NCI-H2107 (cell line): Measurements from ENCODE around the gene TMEM41A.

Experiments
- DNase-seq: peaks from one replicate; lab custom pipeline; 2025; lab: John Stamatoyannopoulos, UW

TMEM41A gene

GRCh38 chr3:185498503-185499396 lies at the start of gene TMEM41A:
TSS of gene TMEM41A (minus strand) at chr3:185499035. CDS start at chr3:185498961, 74 bp downstream.
- peak; percentile 98 for DNase-seq

GRCh38 chr3:185540695-185541094 lies 41.9 kb upstream of the TMEM41A start:
- DNase-seq = no peak

DNA sequence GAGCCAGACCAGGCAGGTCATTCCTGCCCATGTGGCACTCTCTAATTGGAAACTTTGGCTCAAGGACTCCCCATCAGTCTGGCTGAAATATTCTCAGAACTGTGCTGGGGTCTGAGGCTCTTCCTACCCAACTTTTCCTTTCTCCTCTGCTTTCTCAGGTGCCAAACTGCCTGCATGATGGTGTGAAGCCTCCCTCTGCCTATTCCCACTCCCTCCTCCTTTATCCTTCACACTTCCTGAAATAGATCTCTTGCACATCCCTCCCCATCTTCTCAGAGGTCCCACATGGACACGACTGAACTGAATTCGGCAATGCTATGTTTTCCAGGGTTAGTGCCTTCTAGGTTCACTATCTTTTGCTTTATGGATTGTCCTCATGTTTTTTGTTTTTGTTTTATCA lies 41.1 kb upstream of the TMEM41A start:
- no peak for DNase-seq

- no peak for DNase-seq
These were observed 38.6 kb upstream of the TMEM41A start for GRCh38 chr3:185537369-185537970.

DNA sequence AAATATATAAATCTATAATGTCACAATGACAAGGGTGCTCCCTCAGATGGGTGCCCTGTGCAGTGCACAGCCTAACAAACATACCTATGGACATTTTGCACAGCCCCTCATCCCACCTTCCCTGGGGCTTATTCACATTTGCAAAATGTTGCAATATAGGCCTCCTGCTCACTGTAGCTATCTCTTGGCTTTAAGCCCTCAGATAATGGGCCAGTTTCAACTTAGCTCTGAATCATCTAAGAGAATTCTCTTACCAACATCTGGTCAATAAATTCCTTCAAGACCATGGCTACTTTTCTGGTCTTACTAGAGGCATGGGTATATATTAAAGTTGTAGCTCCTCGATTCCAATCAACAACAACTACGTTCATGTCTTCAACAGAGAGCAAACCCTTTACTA lies 35.7 kb upstream of the TMEM41A start:
- DNase-seq = no peak

GRCh38 chr3:185532901-185533300 lies 34.1 kb upstream of the TMEM41A start:
- no peak for DNase-seq

DNA sequence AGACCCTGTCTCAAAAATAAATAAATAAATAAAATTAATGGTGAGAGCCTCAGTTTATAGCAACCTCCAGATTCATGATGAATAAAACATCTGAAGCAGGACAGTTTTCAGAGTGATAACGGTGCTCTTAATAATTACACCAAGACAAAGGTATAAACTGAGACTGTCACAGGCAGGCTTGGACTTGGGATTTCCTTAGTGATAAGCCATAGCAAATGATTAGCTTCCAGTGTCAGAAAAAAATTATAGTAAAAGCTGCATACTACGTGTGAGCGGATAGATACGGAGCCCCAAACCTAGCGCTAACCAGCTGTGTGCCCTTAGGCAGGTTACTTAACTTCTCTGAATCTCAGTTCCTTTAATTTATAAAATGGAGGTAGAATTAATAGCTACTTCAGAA lies 32.0 kb upstream of the TMEM41A start:
- no peak for DNase-seq

DNA sequence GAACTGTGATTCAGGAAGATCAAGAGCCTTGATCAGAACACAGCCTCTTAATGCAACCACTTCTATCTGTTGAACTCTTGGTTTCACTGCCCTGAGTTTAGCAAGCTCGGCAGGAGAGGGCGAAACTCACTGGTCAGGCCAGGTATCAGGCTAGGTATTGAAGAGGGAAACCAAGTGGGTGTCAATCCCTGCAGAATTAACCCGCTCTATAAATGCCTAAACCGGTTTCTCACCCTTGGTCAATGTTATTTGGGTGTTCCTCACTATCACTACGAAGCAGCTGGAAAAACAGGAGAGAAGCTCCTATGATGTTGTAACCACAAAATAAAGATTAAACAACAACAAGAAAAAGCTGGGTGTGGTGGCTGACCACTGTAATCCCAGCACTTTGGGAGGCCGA lies 29.7 kb upstream of the TMEM41A start:
- DNase-seq = no peak

DNA sequence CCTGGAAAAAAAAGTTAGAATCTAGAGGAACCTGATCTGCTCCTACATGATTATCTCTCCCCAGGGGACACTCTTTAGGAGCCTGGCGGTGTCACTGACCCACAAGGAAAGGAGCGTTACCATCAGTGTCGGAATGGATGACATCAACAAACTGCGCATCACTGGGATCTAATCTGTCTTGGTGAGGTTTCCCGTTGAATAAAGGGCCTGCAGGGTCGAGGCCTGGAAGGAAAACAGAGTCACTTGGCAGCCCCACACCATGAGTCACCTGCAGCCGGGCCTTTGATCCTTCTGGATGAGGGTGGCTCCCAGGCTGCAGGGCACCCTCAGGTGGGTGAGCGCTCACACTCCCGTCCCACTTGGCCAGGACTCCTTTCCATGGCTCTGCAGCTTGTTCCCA lies 28.5 kb upstream of the TMEM41A start:
- no peak for DNase-seq

DNA sequence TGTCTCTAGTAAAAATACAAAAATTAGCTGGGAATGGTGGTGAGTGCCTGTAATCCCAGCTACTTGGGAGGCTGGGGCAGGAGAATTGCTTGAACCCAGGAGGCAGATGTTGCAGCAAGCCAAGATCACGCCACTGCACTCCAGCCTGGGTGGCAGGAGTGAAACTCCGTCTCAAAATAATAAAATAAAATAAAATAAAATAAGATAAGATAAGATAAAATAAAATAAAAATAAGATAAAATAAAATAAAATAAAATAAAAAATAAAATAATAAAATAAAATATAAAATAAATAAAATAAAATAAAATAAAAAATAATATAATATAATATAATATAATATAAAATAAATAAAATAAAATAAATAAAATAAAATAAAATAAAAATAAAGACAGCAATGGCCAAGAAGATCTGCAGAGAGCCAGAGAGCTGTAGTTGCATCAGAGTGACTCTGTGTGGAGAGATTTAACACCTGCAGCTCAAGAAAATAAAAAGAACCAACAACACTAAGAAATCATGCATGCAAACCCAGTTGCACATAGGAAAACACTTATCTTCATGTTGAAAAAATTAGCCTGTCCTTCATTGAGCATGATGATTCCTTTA lies 27.6 kb upstream of the TMEM41A start:
- no peak for DNase-seq

DNA sequence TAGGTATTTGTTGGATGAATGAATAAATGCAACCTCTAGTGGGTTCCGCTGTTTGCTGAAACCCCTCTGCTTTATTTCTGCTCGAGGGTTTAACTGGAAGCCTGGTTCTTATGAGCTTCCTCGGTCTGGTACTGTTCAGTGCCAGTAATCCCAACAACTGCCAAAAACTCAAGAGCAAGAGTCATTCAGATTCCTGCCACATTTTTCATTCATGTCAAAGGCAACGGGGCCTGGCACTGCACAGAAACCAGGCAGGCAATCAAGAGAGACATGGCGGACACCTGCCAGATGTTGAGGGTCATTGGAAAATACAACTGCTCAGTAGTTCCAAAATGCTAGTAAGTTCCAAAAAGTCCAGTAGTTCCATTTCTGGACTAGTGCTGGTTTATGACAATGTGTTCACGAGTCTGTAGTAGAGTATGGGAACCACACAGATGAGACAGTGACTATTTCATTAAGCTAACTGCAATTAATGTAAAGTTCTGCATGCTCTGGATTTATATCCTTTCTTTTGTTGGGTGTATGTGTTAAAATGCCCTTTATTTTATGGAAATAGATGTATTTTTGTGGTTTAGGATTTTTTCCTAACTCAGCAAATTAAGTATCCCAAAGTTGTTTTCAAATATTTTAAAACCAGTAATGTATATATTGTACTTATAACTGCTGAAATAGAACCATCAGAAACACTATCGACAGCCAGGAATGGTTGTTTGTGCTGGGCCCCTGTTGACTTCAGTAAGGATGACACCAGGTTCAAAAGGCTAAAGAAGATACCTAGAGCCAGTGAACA lies 22.7 kb upstream of the TMEM41A start:
- DNase-seq = no peak

DNA sequence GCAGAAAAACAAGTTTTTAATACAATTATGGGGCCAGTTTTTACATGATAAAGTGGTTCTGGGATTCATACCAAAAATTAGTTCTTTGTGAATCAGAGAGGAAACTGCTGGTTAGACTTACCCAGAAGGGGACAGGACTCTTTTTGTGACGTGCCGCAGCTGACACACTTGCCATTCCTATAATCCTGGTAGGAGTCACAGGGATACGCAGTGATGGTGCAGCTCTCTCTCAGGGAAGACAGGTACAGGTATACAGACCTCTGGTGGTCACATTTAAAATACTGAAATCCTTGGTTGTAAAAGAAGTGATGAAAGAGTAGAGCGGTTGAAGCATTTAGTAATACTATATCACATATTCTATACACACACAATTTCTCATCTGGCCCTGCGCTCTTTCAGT lies 20.2 kb upstream of the TMEM41A start:
- no peak for DNase-seq

DNA sequence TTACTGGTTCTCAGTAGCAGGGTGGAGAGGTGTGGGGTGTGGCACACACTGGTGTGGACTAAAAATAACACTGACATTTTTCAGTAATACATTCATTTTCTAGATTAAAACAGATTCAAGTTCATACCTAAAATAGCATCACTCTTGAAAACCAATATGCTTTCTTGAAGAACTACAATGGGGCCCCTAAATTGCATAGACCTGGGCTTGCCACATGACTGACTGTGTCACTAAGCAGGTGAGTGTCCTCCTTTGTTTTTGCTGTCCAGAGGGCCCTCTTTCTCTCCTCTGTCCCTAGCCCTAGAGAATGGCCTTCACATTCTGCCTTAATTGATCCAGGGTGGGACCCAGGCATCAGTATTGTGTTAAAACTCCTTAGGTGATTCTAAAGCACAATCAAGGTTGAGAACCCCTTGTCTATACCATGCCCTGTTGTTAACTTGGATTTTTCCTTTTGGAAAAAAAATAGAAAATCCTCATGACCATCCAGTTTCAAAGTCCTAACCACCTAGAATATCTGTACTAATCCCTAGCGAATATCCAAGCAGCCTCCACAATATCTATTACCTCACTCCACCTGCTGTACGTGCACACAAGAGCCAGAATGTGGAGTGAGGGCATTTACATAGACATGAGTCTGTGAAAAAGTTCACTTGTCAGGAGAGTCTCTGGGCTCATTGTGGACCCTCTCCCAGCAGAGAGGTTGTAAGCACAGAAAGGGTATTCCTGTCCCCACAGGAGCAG lies 18.7 kb upstream of the TMEM41A start:
- no peak for DNase-seq

GRCh38 chr3:185511711-185512110 lies 12.9 kb upstream of the TMEM41A start:
- no peak for DNase-seq

GRCh38 chr3:185508335-185508991 lies 9.6 kb upstream of the TMEM41A start:
- DNase-seq = no peak

DNA sequence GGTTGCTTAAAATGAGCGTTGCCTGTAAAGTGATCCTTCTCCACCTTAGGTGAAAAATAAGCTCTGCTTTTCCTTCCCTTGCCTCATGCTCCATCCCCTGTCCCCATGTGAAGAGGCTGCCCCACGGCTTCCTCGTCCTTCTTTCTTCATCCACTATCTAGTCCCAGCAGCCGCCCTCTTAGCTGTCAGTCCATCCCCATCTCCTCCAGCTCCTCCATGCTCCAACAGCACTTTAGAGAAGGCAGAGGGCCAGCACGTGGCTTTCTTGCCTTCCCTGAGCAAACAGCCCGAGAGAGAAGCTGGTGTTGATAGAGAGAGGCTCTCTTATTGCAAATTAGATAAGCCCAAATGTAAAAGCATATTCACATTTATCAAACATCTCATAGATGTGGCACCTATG lies 9.0 kb upstream of the TMEM41A start:
- no peak for DNase-seq

DNA sequence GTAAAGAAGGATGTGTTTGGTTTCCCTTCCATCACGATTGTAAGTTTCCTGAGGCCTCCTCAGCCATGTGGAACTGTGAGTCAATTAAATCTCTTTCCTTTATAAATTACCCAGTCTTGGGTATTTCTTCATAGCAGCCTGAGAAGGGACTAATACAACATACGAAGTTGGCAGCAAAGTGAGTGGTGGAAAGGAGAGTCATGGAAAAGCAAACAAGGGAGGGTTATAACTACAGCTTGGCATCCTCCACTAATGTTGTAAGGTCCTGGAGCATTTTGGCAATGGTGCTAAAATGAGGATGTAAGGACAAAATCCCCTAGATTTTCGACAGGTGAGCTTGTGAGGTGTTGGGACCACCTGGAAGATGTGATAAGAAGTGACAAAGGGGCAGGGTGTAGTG lies 5.8 kb upstream of the TMEM41A start:
- no peak for DNase-seq

DNA sequence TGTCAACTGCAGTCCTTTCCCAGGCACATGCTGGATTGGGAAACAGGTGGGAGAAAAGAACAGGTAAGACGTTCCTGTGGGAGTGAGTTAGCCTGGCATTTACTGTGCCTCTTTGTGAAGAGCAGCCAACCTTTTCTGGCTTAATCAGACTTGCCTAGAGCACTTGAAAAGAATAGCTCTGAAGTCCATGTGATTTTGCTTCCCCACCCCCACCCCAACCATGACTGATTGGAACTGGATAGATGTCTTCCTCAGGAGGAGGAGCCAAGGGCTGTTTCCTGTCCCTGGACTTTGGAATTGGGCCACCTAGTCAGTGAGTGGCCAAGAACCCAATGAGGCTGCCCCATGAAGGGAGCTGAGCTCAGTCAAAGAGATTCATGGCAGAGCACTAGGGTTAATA lies 4.7 kb upstream of the TMEM41A start:
- DNase-seq = no peak

GRCh38 chr3:185502987-185503386 lies 4.2 kb upstream of the TMEM41A start:
- no peak for DNase-seq

GRCh38 chr3:185490241-185490640 lies 8.6 kb downstream of the TMEM41A start:
- DNase-seq = no peak

GRCh38 chr3:185489462-185489861 lies 9.4 kb downstream of the TMEM41A start:
- no peak for DNase-seq
